ENCODE data around the gene TSPAN18.

TSPAN18 gene, protein sequence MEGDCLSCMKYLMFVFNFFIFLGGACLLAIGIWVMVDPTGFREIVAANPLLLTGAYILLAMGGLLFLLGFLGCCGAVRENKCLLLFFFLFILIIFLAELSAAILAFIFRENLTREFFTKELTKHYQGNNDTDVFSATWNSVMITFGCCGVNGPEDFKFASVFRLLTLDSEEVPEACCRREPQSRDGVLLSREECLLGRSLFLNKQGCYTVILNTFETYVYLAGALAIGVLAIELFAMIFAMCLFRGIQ

DNA sequence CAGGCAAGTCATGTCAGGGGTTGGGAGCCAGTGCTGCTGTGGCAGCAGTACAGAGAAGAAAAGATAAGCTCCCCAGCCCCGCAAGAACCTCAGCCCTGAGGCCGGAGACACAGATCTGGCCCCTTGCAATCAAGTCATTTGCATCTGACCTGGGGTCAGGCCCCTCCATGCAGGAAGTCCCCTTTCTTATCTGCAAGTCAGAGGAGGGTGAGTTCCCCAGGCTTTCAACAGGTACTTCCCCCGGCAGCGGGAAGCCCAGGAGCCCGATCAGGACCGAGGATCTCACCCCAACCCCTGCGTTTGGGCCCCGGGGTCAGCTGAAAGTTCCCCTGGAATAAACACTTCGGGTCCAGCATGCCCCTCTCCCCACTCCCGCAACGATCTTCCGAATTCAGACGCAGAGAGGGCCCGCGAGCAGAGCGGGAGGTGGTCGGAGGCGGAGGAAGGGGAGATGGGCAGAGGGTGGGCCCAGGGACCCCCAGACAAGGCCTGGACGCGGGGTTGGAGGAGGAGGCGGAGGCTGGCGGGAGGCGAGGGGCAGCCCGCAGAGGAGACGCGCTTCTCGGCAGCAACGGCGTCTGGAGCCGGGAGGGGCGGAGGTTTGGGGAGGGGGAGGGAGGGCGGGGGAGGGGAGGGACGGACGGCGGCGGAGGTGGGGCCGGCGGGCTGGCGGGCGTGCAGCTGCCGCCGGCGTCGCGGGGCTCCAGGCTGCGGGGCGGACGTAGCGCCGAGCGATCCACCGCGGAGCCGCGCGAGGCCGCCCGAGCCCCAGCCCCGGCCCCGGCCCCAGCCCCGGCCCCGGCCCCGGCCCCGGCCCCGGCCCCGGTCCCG, at the start of gene TSPAN18:
TSPAN18 (plus strand) TSS at position 680 of the 831 bp plus-strand sequence. CDS start 179,455 bp downstream, outside the sequence.
- peak; percentile 35 to 39 for DNase-seq

DNA sequence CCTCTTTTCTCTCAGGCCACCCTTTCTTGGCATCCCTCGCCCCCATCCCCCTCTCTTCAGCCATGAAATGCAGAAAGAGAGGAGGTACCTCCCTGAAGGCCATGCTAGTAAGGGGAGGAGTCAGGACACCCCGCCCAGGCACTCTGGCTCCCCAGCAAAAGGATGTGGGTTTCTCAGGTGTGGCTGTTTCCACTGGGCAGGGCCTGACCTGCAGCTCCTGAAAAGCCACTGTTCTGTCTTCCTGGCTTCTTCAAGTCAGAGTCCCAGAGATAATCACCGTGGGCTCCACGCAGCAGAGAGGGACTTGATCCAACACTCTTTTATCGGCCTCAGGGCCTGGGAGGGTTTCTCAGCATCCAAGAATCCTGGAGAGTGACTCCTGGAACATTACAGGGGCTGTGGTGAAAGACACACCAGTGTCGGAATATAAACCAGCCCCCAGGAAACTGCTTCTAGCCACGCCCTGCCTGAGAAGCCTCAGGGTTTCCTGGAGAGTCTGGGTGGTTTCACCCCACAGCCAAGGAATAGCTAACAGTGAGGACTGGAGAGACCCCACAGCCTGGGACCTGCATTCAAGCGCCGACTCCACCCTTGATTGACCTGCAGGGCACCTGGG, 45.7 kb upstream of the TSPAN18 start:
- peak; percentile 39 to 54 for DNase-seq

DNA sequence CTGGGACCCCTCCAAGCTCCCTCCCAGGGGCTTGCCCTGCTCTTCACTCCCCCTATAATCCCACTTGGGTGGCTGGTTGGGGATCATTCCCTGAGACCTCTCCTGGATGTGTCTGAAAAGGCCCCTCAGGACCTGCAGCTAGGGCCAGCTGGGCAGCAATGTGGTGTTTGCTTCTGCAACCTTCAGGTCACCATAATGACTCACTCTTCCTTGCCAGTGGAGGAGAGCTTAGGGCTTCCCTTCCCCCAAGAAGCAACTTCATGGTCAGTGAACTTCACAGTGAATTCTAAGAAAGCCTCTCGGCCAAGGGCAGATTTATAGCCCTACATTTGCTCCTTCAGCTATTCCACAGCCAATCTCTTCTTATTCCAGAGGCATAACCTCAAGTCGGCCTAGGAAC, 45.1 kb upstream of the TSPAN18 start:
- no peak for DNase-seq

- DNase-seq = no peak
Measured at GRCh38 chr11:44684859-44685281, 41.9 kb upstream of the TSPAN18 start.

GRCh38 chr11:44687388-44687787, 39.4 kb upstream of the TSPAN18 start:
- no peak for DNase-seq

DNA sequence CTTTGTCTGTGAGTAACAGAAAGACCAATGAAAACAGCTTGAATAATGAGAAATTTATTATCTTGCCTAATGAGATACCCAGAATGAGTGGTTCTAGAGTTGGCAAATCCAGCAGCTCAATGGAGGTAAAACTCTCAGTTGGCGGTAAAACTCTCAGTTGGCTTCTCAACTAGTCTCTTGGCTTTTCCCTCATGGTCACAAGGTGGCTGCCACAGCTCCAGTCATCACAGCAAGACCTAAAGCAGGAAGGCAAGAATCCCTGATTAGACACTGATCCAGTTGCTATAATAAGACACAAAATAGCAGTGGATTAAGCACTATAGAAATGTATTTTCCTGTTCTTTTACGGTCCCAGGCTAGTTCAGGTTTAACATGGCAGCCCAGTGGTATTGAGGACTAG, 37.5 kb upstream of the TSPAN18 start:
- no peak for DNase-seq

- DNase-seq = no peak
Measured at GRCh38 chr11:44690651-44691050, 36.1 kb upstream of the TSPAN18 start.

GRCh38 chr11:44692460-44692859, 34.3 kb upstream of the TSPAN18 start:
- DNase-seq = no peak

DNA sequence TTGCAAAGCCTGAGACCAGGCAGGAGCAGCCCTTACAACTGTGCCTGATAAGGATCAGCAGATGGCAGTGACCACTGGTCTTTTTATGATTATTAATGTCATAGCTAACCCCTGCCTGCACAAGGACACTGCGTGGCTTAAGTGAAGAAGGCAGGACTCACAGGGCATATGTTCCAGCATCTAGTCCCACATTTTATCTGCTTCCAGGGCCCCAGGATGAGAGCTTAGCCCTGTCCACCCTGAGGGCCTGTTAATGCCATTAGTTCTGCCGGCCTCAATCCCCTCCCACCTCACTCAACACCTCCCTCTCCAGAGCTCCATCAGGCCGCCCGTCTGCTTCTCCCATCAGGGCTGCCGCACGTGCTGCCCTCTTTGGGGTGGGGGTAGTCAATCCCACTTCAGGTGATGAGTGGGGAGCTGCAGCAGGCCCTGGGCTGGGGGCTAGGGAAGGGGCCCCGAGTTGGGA, 33.1 kb upstream of the TSPAN18 start:
- DNase-seq = no peak

GRCh38 chr11:44694443-44694842, 32.3 kb upstream of the TSPAN18 start:
- no peak for DNase-seq

DNA sequence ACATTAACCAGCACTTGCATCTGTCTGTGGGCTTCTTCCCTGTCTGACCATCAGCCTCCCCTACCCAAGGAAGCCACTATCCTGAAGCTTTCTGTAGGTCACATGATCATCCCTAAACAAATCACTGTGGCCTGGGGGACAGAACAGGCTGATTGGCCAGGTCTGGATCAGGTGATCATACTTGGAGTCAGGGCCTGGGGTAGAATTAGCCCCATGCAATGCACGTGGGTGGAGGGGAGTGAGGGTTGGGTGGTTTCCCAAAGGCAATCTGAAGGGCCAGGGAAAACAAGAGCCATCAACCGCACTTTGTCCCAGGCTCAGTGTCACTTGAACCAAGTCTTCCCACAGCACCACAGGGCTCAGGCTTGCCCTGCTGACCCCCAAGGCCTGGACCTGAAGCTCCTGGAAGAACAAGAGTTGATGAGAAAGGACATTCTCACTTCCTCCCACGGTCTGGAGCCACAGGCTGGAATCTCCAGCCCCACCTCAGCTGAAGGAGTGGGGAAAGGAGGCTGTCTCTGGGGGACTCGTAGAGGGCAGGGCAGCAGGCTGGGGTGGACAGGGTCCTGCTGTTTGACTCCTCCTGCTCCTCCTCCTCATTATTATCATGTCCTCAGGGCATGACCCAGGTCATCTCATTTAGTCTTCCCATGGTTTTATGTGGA, 31.5 kb upstream of the TSPAN18 start:
- DNase-seq = no peak

- DNase-seq = no peak
Measured at GRCh38 chr11:44698252-44698912, 28.4 kb upstream of the TSPAN18 start.

- no peak for DNase-seq
Measured at GRCh38 chr11:44699497-44700408, 27.0 kb upstream of the TSPAN18 start.

DNA sequence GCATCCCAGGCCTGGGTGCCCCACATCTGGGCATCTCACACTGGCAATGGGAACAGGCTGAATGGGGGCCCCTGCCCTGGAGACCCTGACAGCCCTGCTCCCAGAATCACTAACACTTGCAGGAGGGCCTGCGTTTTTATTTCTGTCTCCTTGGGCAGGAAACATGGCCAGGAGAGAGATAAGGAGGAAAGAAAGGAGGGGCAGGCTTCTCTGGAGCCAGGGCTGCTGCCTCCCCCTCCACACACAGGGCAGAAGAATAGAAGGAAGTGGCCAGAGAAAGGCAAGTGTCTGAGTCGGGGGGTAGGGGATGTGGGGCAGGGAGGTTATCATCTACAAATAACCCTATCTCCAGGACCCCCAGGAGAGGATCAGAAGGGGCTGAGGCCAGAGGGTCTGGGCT, 25.5 kb upstream of the TSPAN18 start:
- DNase-seq = no peak

- no peak for DNase-seq
Measured at GRCh38 chr11:44702889-44703288, 23.9 kb upstream of the TSPAN18 start.

DNA sequence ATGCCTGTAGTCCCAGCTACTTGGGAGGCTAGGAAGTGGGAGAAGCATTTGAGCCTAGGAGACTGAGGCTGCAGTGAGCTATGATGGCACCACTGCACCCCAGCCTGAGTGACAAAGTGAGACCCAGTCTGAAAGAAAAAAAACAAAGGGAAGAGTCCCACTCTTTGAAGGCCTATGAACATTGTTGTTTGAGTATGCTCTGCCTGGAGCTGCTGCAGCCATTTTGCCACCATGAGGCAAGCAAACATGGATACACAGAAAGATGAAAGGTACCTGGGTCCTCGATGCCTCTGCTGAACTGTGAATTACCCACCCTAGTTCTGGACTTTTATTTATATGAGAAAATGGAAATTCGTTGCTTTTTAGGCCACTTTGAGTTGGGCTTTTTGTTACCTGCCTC, 19.7 kb upstream of the TSPAN18 start:
- DNase-seq = no peak

- no peak for DNase-seq
Measured at GRCh38 chr11:44708009-44708408, 18.8 kb upstream of the TSPAN18 start.

- DNase-seq = no peak
Measured at GRCh38 chr11:44708523-44709280, 18.1 kb upstream of the TSPAN18 start.

DNA sequence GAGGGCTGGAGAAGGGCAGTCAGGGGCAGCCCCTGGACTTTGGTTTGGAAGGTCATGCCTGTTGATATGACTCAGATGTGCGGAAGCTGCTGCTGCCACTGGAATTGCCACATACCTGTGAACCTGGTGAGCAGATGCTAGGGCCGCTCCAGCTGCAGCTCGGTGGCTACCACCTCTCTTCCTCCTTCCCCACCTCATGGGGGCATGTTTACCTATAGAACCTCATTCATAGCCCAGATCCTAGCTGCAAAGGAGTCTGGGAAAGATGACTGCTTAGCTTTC, 17.5 kb upstream of the TSPAN18 start:
- no peak for DNase-seq

DNA sequence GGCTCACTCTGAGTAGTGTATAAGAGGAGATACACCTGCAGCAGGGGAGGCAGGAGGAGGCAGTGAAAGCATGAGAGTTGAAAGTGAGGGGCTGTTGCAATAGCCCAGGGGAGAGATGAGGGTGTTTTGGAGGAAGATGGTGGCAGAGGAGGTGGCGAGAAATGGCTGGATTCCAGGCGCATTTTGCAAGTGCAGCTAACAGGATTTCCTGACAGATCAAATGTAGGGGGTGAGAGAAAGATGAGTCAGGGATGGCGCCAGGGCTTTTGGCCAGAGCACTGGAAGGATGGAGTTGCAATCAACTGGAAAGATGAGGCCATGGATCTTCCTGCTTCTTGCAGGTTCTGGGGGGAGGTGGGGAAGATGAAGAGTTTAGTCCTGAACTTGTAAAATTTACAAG, 16.8 kb upstream of the TSPAN18 start:
- DNase-seq = no peak
